GM12878 (cell line): Measurements from ENCODE around the gene UBL4A.

Experiments used
- EZH2 ChIP-seq: IDR thresholded peaks from 2 replicates; pipeline ENCODE4 v1.6.1; 2012; ENCODE audit warnings: low read depth, mild to moderate bottlenecking, control low read depth, inconsistent platforms, low read length, borderline replicate concordance; ENCODE audit not compliant: control insufficient read depth
- IKZF2 ChIP-seq, 2 experiments: fragments of 450-650 bp; IDR thresholded peaks; 2 replicates each; pipeline ENCODE4 v1.6.1; 2017; ENCODE audit warnings: mild to moderate bottlenecking in 2 of 2, moderate library complexity in 2 of 2
- JUND ChIP-seq: IDR thresholded peaks from 2 replicates; pipeline ENCODE4 v1.6.1; 2012; ENCODE audit warnings: low read depth, mild to moderate bottlenecking, low read length, improper control_type of control experiment, moderate library complexity
- NFXL1 ChIP-seq: fragments of 450-650 bp; IDR thresholded peaks from 2 replicates; pipeline ENCODE4 v1.6.1; 2017; ENCODE audit warnings: antibody characterized with exemption, mild to moderate bottlenecking, borderline replicate concordance
- POLR2AphosphoS5 ChIP-seq: IDR thresholded peaks from 2 replicates; pipeline ENCODE4 v1.6.1; 2011; ENCODE audit warnings: mild to moderate bottlenecking, low read length, inconsistent platforms
- RB1 ChIP-seq: fragments of 450-650 bp; formaldehyde crosslinking; IDR thresholded peaks from 2 replicates; pipeline ENCODE4 v1.6.1; 2017; ENCODE audit warnings: mild to moderate bottlenecking, borderline replicate concordance
- TF ChIP-seq, protein P1 (sequence below): fragments of 450-650 bp; IDR thresholded peaks from 2 replicates; pipeline ENCODE4 v1.6.1; 2017; ENCODE audit warnings: mild to moderate bottlenecking
- TF ChIP-seq, protein P2 (sequence below), 3 experiments: IDR thresholded peaks in 2 of 3; conservative IDR thresholded peaks in 1 of 3; 2 replicates each; pipeline ENCODE4 v1.5.1; 2011; ENCODE audit warnings: low read depth in 3 of 3, low read length in 3 of 3, mild to moderate bottlenecking in 3 of 3, control low read depth in 2 of 3, moderate library complexity in 2 of 3, inconsistent platforms in 1 of 3, mixed read lengths in 1 of 3; ENCODE audit not compliant: control insufficient read depth in 2 of 3, insufficient read depth in 1 of 3; ENCODE audit errors: extremely low read depth in 1 of 3
- TF ChIP-seq, protein P3 (sequence below): fragments of 450-650 bp; IDR thresholded peaks from 2 replicates; pipeline ENCODE4 v1.6.1; 2018; ENCODE audit warnings: borderline replicate concordance, mild to moderate bottlenecking; ENCODE audit not compliant: partially characterized antibody

DNA sequence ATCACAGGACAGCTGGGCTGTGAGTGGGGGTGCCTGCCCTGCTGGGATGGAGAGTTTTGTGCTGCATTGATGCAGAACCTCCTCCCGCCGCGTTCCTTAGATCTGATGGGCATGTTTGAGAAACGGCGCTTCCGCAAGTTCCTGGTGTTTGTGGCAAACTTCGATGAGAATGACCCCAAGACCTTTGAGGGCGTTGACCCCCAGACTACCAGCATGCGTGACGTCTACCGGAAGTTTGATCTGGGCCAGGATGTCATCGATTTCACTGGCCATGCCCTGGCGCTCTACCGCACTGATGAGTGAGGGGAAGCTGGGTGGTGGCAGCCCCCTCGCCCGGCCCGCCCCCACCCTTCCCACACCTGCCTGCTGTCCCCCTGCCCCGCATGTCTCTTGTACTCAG is 46.6 kb downstream of the UBL4A start:
- TF ChIP-seq, protein P1, sequence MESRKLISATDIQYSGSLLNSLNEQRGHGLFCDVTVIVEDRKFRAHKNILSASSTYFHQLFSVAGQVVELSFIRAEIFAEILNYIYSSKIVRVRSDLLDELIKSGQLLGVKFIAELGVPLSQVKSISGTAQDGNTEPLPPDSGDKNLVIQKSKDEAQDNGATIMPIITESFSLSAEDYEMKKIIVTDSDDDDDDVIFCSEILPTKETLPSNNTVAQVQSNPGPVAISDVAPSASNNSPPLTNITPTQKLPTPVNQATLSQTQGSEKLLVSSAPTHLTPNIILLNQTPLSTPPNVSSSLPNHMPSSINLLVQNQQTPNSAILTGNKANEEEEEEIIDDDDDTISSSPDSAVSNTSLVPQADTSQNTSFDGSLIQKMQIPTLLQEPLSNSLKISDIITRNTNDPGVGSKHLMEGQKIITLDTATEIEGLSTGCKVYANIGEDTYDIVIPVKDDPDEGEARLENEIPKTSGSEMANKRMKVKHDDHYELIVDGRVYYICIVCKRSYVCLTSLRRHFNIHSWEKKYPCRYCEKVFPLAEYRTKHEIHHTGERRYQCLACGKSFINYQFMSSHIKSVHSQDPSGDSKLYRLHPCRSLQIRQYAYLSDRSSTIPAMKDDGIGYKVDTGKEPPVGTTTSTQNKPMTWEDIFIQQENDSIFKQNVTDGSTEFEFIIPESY: no peak
- TF ChIP-seq, protein P2, sequence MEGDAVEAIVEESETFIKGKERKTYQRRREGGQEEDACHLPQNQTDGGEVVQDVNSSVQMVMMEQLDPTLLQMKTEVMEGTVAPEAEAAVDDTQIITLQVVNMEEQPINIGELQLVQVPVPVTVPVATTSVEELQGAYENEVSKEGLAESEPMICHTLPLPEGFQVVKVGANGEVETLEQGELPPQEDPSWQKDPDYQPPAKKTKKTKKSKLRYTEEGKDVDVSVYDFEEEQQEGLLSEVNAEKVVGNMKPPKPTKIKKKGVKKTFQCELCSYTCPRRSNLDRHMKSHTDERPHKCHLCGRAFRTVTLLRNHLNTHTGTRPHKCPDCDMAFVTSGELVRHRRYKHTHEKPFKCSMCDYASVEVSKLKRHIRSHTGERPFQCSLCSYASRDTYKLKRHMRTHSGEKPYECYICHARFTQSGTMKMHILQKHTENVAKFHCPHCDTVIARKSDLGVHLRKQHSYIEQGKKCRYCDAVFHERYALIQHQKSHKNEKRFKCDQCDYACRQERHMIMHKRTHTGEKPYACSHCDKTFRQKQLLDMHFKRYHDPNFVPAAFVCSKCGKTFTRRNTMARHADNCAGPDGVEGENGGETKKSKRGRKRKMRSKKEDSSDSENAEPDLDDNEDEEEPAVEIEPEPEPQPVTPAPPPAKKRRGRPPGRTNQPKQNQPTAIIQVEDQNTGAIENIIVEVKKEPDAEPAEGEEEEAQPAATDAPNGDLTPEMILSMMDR (IDR thresholded peaks at IDR 0.05 in 2 of 3, conservative IDR thresholded peaks at IDR 0.05 in 1 of 3; ENCODE audit: control insufficient read depth in 2 of 3, extremely low read depth in 1 of 3, insufficient read depth in 1 of 3, low read depth in 3 of 3, low read length in 3 of 3): no peak
- TF ChIP-seq EZH2: no peak
- TF ChIP-seq JUND: no peak
- no peak for TF ChIP-seq POLR2AphosphoS5
- TF ChIP-seq RB1: no peak
- TF ChIP-seq, protein P3, sequence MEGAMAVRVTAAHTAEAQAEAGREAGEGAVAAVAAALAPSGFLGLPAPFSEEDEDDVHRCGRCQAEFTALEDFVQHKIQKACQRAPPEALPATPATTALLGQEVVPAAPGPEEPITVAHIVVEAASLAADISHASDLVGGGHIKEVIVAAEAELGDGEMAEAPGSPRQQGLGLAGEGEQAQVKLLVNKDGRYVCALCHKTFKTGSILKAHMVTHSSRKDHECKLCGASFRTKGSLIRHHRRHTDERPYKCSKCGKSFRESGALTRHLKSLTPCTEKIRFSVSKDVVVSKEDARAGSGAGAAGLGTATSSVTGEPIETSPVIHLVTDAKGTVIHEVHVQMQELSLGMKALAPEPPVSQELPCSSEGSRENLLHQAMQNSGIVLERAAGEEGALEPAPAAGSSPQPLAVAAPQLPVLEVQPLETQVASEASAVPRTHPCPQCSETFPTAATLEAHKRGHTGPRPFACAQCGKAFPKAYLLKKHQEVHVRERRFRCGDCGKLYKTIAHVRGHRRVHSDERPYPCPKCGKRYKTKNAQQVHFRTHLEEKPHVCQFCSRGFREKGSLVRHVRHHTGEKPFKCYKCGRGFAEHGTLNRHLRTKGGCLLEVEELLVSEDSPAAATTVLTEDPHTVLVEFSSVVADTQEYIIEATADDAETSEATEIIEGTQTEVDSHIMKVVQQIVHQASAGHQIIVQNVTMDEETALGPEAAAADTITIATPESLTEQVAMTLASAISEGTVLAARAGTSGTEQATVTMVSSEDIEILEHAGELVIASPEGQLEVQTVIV: no peak
- TF ChIP-seq IKZF2 (IDR thresholded peaks at IDR 0.05): no peak
- no peak for TF ChIP-seq NFXL1
